Effector CD8-positive, alpha-beta T cell (primary cell): ENCODE results near the gene TSPAN12.
"Not testable (repeated sequence)": the region's sequence is repeated elsewhere in the genome, so short reads cannot be mapped to it uniquely, and the experiment has no call there.

Source experiments
- DNase-seq: peaks from one replicate; lab custom pipeline; 2025; lab: John Stamatoyannopoulos, UW
- total RNA-seq, 4 experiments: gene quantifications; one replicate each; lab custom pipeline; 2026; lab: John Stamatoyannopoulos, UW

The TSPAN12 gene
- total RNA-seq: 0 to 0.18 (median 0) reads per million in 4 experiments

DNA sequence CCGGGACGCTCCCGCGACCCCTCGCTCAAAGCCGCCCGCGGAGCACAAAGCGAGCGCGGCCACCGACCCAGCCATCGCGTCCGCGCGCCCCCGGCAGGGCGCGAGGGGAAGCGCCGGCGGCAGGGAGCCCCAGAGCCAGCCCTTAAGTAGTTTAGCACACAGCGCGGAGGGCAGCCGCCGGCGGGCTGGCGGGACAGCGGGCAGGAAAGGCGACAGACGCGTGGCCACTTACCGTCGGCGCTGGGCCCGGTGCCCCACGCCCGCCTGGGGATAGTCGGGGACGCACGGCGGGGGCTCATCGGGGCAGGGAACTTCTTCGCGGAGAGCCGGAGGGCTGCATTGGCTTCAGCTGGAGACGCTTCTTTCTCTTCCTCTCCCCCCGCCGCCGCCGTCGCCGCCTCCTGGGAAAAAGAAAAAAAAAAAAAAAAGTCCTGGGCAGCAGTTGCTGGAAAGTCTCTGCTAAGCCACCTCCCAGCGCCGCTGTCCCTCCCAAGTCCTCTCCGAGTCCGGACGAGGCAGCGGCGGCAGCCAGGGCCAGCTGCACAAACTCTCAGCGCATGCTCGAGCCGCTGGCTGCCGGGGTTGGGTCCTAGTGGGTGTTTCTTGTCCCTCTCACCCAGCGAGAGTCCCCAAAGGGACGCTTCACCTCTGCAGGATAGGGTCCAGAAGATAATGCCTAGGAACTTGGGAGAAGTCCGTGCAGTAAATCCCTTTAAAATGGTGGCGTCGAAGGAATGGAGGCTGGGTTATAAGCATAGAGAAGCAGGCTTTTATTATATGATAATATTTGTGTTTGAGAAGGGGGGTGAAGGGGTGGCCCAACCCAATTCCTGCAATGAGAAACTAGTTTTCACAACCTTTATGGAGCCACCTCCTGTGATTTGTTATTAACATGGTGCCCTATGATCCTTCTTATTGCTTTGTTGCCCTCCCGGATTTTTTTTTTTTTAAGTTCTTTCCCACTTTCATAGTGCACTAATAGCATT is at the start of gene TSPAN12:
Gene TSPAN12 (minus strand): TSS at position 557 of the 986 bp plus-strand sequence. CDS start 1,381 bp downstream, outside the sequence.
- peak; percentile 2 for DNase-seq

DNA sequence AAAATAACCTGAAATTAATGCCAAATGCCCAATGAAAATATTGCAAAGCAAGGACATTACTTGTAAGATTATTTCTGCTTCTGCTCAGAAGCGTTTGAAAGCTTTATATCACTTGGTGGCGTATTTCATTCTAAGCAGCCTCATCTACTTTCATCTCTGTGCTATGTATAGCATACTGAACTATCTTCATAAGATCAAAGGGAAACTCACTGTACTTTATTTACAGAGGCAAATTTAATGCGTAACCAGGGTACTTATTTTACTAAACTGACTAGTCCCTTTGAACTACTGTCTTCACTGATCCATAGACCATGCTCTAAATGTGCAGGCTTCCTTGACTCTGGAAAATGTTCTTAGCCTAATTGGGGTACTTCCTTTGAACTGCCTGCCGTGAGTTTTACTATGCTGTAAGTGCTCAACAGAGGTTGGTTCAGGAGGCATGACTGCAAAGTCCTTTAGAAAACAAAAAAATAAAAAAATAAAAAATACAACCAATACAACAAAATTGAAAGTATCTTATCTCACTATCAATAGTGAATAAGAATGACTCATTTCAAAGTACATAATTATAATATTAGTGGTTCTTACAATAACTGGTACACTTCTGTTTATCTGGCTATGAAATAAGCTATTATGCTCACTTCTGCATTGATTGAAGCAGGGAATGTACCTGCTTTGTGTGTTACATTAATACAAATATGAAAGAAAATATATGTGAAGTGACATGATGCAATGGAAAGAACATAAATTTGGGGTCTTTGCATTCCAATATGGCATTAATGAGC is 41.0 kb upstream of the TSPAN12 start:
- DNase-seq: no peak

- DNase-seq: not testable (repeated sequence)
Measured at GRCh38 chr7:120895253-120895652, 37.3 kb upstream of the TSPAN12 start.

GRCh38 chr7:120885602-120886001 is 27.7 kb upstream of the TSPAN12 start:
- DNase-seq: not testable (repeated sequence)

DNA sequence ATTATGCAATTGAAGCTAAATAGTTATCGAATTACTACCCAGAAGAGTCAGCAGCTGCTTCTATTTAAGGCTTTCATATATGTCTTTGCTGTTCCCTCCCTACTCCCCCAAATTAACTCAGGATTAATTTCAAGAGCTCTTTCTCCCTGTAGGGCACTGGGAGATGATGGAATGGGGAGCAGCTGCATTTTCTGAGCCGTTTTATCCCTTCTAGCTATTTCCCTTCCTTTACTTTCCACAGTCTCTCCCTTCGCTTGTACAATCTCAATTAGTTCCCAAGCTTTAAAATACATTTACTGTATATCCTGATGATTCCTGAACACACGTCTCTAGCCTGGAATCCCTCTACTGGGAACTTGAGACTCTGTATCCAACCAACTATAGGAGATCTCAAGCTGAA is 19.8 kb upstream of the TSPAN12 start:
- DNase-seq: no peak

GRCh38 chr7:120876922-120877321 is 19.0 kb upstream of the TSPAN12 start:
- no peak for DNase-seq

- DNase-seq: no peak
Measured at GRCh38 chr7:120874722-120875121, 16.8 kb upstream of the TSPAN12 start.

DNA sequence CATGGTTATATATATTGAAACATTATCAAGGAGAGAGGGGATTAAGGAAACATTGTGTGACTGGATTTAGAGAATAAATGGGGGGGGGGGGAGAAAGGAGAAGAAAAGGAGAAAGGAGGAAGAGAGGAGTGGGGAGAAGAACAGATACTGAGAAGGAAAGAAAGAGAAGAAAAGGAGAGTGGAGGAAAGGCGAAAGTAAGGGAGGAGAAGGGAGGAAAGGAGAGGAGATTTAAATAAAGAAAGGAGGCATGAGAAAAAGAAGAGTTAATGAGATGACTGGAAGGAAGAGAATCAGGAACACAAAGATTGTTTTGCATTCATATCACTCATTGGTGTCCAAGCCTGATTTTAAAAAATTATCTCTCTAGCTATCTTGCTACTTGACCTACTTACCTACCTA is 16.1 kb upstream of the TSPAN12 start:
- no peak for DNase-seq

GRCh38 chr7:120873401-120873800 is 15.5 kb upstream of the TSPAN12 start:
- no peak for DNase-seq

GRCh38 chr7:120869700-120870099 is 11.8 kb upstream of the TSPAN12 start:
- DNase-seq: no peak

DNA sequence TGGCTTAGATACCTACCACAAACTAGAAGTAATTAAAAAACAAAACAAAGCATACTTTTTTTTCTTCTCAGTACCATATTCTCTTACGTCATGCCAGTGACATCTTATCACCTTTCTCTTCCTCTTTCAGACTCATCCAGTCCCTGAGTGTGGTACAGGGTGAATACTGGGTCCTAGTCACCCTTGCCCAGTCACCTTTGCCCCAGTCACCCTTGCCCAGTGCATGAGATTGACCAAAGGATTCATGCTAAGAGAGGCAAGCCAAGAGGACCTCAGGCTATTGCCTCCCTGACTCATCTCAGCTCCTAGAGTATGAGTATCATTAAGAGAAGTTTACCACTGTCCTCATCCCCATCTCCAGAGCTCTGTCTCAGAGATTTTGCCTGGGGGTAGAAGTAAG is 10.0 kb upstream of the TSPAN12 start:
- DNase-seq: no peak

GRCh38 chr7:120865191-120865981 is 7.4 kb upstream of the TSPAN12 start:
- no peak for DNase-seq

GRCh38 chr7:120864141-120864900 is 6.4 kb upstream of the TSPAN12 start:
- DNase-seq: no peak

GRCh38 chr7:120862987-120863590 is 5.1 kb upstream of the TSPAN12 start:
- DNase-seq: no peak

GRCh38 chr7:120860156-120860555 is 2.2 kb upstream of the TSPAN12 start:
- no peak for DNase-seq

- DNase-seq: no peak
Measured at GRCh38 chr7:120859459-120859858, 1.5 kb upstream of the TSPAN12 start.

- DNase-seq: no peak
Measured at GRCh38 chr7:120856621-120857352, 1.2 kb downstream of the TSPAN12 start.

- DNase-seq: no peak
Measured at GRCh38 chr7:120856198-120856597, 1.7 kb downstream of the TSPAN12 start.

GRCh38 chr7:120852700-120853099 is 5.2 kb downstream of the TSPAN12 start:
- no peak for DNase-seq

- DNase-seq: no peak
Measured at GRCh38 chr7:120843109-120843508, 14.8 kb downstream of the TSPAN12 start.
